CD14-positive monocyte (primary cell): Measurements from ENCODE around the gene AMOTL1. TPM values are rescaled to one million over a fixed set of nuclear protein-coding genes. Genes with fewer than 3 reads are reported as not detected.

ENCODE experiments used
- DNase-seq, 3 donors: peaks; one replicate each; pipeline ENCODE4 v3.0.0-alpha.2; 2011 to 2022
- H2AFZ ChIP-seq: 2 replicates; pipeline ENCODE4 v1.6.0; 2012; ENCODE audit warnings: mild to moderate bottlenecking, low read depth, low read length, inconsistent platforms; ENCODE audit not compliant: insufficient read depth, poor library complexity, severe bottlenecking
- H3K27ac ChIP-seq, 2 donors: 1 replicate in 1 of 2; 2 replicates in 1 of 2; pipeline ENCODE4 v1.5.1; 2012 to 2013; ENCODE audit warnings: low read length in 2 of 2, control low read depth in 1 of 2, inconsistent platforms in 1 of 2, low read depth in 1 of 2, mild to moderate bottlenecking in 1 of 2
- H3K27me3 ChIP-seq, 2 donors: one replicate each; pipeline versions ENCODE4 v1.6.0 to v1.6.1; 2011 to 2013; ENCODE audit warnings: low read length in 2 of 2; ENCODE audit not compliant: control insufficient read depth in 2 of 2, insufficient read depth in 2 of 2
- H3K36me3 ChIP-seq, 2 donors: replicated peaks in 1 of 2; 1 replicate in 1 of 2; 2 replicates in 1 of 2; pipeline versions ENCODE4 v1.5.1 to v1.6.1; 2012 to 2013; ENCODE audit warnings: low read length in 2 of 2, control low read depth in 1 of 2, inconsistent platforms in 1 of 2, mild to moderate bottlenecking in 1 of 2; ENCODE audit not compliant: insufficient read depth in 2 of 2, control insufficient read depth in 1 of 2
- H3K4me1 ChIP-seq, 2 donors: 1 replicate in 1 of 2; 2 replicates in 1 of 2; pipeline versions ENCODE4 v1.5.1 to v1.6.1; 2012 to 2013; ENCODE audit warnings: low read length in 2 of 2, control low read depth in 1 of 2, inconsistent platforms in 1 of 2, mild to moderate bottlenecking in 1 of 2, moderate library complexity in 1 of 2; ENCODE audit not compliant: insufficient read depth in 2 of 2, control insufficient read depth in 1 of 2
- H3K4me2 ChIP-seq: replicated peaks from 2 replicates; pipeline ENCODE3; 2012; ENCODE audit warnings: low read length, moderate library complexity, mild to moderate bottlenecking; ENCODE audit not compliant: poor library complexity, severe bottlenecking; ENCODE audit errors: extremely low read depth
- H3K4me3 ChIP-seq, 3 experiments: fragments of 200-600 bp in 1 of 3; sonication (generic) in 1 of 3; replicated peaks in 1 of 3; 1 replicate in 2 of 3; 2 replicates in 1 of 3; pipeline ENCODE4 v1.5.1; 2011 to 2013; ENCODE audit warnings: low read length in 3 of 3, mild to moderate bottlenecking in 3 of 3, control low read depth in 2 of 3, low read depth in 2 of 3, inconsistent platforms in 1 of 3, moderate library complexity in 1 of 3
- H3K79me2 ChIP-seq: 2 replicates; pipeline ENCODE4 v1.6.0; 2012; ENCODE audit warnings: mild to moderate bottlenecking, control low read depth, inconsistent platforms, low read length, moderate library complexity; ENCODE audit not compliant: insufficient read depth
- H3K9ac ChIP-seq: 2 replicates; pipeline ENCODE4 v1.6.0; 2017; ENCODE audit warnings: low read length, mild to moderate bottlenecking; ENCODE audit not compliant: insufficient read depth, poor library complexity, severe bottlenecking
- H3K9me3 ChIP-seq, 2 donors: replicated peaks in 1 of 2; 1 replicate in 1 of 2; 2 replicates in 1 of 2; pipeline versions ENCODE4 v1.5.1 to v1.6.1; 2012 to 2013; ENCODE audit warnings: low read length in 2 of 2, control low read depth in 1 of 2; ENCODE audit not compliant: control insufficient read depth in 1 of 2, insufficient read depth in 1 of 2
- H4K20me1 ChIP-seq: 2 replicates; pipeline ENCODE4 v1.6.0; 2012; ENCODE audit warnings: mild to moderate bottlenecking, low read length, control low read depth, moderate library complexity; ENCODE audit not compliant: insufficient read depth
- H3K27ac Mint-ChIP-seq, 7 donors: one replicate each; pipeline ENCODE4 v1.8.0; 2020; ENCODE audit warnings: mild to moderate bottlenecking in 7 of 7, mixed read lengths in 7 of 7, moderate library complexity in 6 of 7, inconsistent platforms in 2 of 7
- H3K27me3 Mint-ChIP-seq, 3 donors: one replicate each; pipeline ENCODE4 v1.8.0; 2021 to 2022; ENCODE audit warnings: low read depth in 3 of 3, mild to moderate bottlenecking in 3 of 3, mixed read lengths in 3 of 3, moderate library complexity in 3 of 3, inconsistent platforms in 1 of 3
- H3K36me3 Mint-ChIP-seq, 2 donors: one replicate each; pipeline ENCODE4 v1.8.0; 2020; ENCODE audit warnings: mixed read lengths in 2 of 2, inconsistent platforms in 1 of 2, mild to moderate bottlenecking in 1 of 2
- H3K4me1 Mint-ChIP-seq: one replicate; pipeline ENCODE4 v1.8.0; 2020; ENCODE audit warnings: mild to moderate bottlenecking, mixed read lengths
- H3K4me3 Mint-ChIP-seq, 2 donors: one replicate each; pipeline ENCODE4 v1.8.0; 2020; ENCODE audit warnings: mild to moderate bottlenecking in 2 of 2, mixed read lengths in 2 of 2, moderate library complexity in 1 of 2
- H3K9me3 Mint-ChIP-seq, 7 donors: one replicate each; pipeline ENCODE4 v1.8.0; 2020 to 2022; ENCODE audit warnings: mixed read lengths in 7 of 7, mild to moderate bottlenecking in 6 of 7, moderate library complexity in 6 of 7, inconsistent platforms in 2 of 7
- WGBS: methylation state at CpG from one replicate; pipeline ENCODE4 v1.1.5; 2013; ENCODE audit warnings: missing lambda C conversion rate; ENCODE audit not compliant: insufficient coverage; 5-methylcytosine and 5-hydroxymethylcytosine counted together
- intact Hi-C, 2 donors: fragments of 100-400 bp; cut with micrococcal nuclease; formaldehyde crosslinking; loops; one replicate each; pipeline versions ENCODE4 v1.15.0 to v1.15.1; 2023
- polyA plus RNA-seq, 3 donors: library from polyadenylated mRNA; depleted of rRNA in 1 of 3; unstranded in 2 of 3; stranded (reverse) in 1 of 3; fragments of 300-500 nt in 2 of 3; fragments of >200 nt in 1 of 3; fragmentation: Illumina TruSeq in 2 of 3; gene quantifications; 1 replicate in 2 of 3; 2 replicates in 1 of 3; pipeline ENCODE4 v1.2.3, GENCODE V29; 2012 to 2021
- TF ChIP-seq, protein P1 (sequence below): fragments of 200-600 bp; IDR thresholded peaks from one replicate; pipeline ENCODE4 v1.8.0; 2022; ENCODE audit warnings: antibody characterized with exemption, mild to moderate bottlenecking

The AMOTL1 gene
- polyA plus RNA-seq, 3 donors, result 0.41 to 0.66 (median 0.46) TPM

GRCh38 chr11:94738746-94739145 is 29.4 kb upstream of the AMOTL1 start:
- no peak overlapping the region for H3K4me3 Mint-ChIP-seq
- WGBS, result 86% methylated on average over 1 of the region's 1 CpG
- Histone ChIP-seq H3K9me3 (peaks cover 0 to 7% of the 10 kb centered on the region in 2 donors), H3K4me2 (no peak overlapping the region), H2AFZ (no peak overlapping the region), H3K9ac (no peak overlapping the region), H3K27ac (no peak overlapping the region), H3K27me3 (peaks cover 40 to 43% of the 10 kb centered on the region in 2 donors), H3K4me3 (no peak overlapping the region), H4K20me1 (no peaks in the 10 kb centered on the region), H3K79me2 (no peaks in the 10 kb centered on the region), H3K36me3 (no peaks in the 10 kb centered on the region), H3K4me1 (peaks cover 12 to 19% of the 10 kb centered on the region in 2 donors)
- H3K9me3 Mint-ChIP-seq, result peaks cover 0 to 9% (median 2%) of the 10 kb centered on the region in 7 donors
- no peak overlapping the region for H3K27ac Mint-ChIP-seq
- intact Hi-C loops, result no loop called here
- no peak for DNase-seq
- H3K36me3 Mint-ChIP-seq, result peaks cover 2 to 4% of the 10 kb centered on the region in 2 donors
- peaks cover 20% of the 10 kb centered on the region for H3K4me1 Mint-ChIP-seq
- TF ChIP-seq, protein P1, sequence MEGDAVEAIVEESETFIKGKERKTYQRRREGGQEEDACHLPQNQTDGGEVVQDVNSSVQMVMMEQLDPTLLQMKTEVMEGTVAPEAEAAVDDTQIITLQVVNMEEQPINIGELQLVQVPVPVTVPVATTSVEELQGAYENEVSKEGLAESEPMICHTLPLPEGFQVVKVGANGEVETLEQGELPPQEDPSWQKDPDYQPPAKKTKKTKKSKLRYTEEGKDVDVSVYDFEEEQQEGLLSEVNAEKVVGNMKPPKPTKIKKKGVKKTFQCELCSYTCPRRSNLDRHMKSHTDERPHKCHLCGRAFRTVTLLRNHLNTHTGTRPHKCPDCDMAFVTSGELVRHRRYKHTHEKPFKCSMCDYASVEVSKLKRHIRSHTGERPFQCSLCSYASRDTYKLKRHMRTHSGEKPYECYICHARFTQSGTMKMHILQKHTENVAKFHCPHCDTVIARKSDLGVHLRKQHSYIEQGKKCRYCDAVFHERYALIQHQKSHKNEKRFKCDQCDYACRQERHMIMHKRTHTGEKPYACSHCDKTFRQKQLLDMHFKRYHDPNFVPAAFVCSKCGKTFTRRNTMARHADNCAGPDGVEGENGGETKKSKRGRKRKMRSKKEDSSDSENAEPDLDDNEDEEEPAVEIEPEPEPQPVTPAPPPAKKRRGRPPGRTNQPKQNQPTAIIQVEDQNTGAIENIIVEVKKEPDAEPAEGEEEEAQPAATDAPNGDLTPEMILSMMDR, result no peak
- H3K27me3 Mint-ChIP-seq, result peaks cover 18 to 21% (median 19%) of the 10 kb centered on the region in 3 donors

GRCh38 chr11:94739331-94739730 is 28.8 kb upstream of the AMOTL1 start:
- Histone ChIP-seq H3K79me2 (no peaks in the 10 kb centered on the region), H3K27me3 (peaks cover 40 to 43% of the 10 kb centered on the region in 2 donors), H3K9ac (no peak overlapping the region), H3K27ac (no peak overlapping the region), H3K4me3 (no peak overlapping the region), H2AFZ (no peak overlapping the region), H4K20me1 (no peaks in the 10 kb centered on the region), H3K4me2 (no peak overlapping the region), H3K4me1 (peaks cover 12 to 19% of the 10 kb centered on the region in 2 donors), H3K36me3 (no peaks in the 10 kb centered on the region), H3K9me3 (peaks cover 0 to 7% of the 10 kb centered on the region in 2 donors)
- Mint-ChIP-seq H3K27ac (no peak overlapping the region), H3K9me3 (peaks cover 0 to 10% (median 2%) of the 10 kb centered on the region in 7 donors), H3K36me3 (peaks cover 2 to 4% of the 10 kb centered on the region in 2 donors), H3K4me3 (no peak overlapping the region), H3K4me1 (peaks cover 20% of the 10 kb centered on the region), H3K27me3 (peaks cover 18 to 23% (median 19%) of the 10 kb centered on the region in 3 donors)
- TF ChIP-seq, protein P1, result no peak
- WGBS, result 90% methylated on average over 1 of the region's 2 CpGs
- intact Hi-C loops, result no loop called here
- DNase-seq, result no peak
